Trophoblast cell (in vitro differentiated cells and primary cell): ENCODE data around the gene ATN1.

ENCODE experiments used
- DNase-seq, 2 donors: peaks; one replicate each; pipeline ENCODE4 v3.0.0-alpha.2; 2016
- H2AFZ ChIP-seq: 2 replicates; pipeline ENCODE4 v1.6.1; 2013; ENCODE audit warnings: low read length, moderate library complexity, mild to moderate bottlenecking; ENCODE audit not compliant: insufficient read depth, poor library complexity
- H2AK5ac ChIP-seq: 2 replicates; pipeline ENCODE4 v1.6.1; 2013; ENCODE audit warnings: mild to moderate bottlenecking, low read length
- H2BK120ac ChIP-seq: 2 replicates; pipeline ENCODE4 v1.6.1; 2013; ENCODE audit warnings: low read length, mild to moderate bottlenecking, moderate library complexity; ENCODE audit not compliant: insufficient read depth, poor library complexity
- H2BK12ac ChIP-seq: 2 replicates; pipeline ENCODE4 v1.6.1; 2013; ENCODE audit warnings: mild to moderate bottlenecking, low read length, moderate library complexity
- H2BK5ac ChIP-seq: 2 replicates; pipeline ENCODE4 v1.6.1; 2013; ENCODE audit warnings: low read length, low read depth, moderate library complexity, mild to moderate bottlenecking; ENCODE audit not compliant: poor library complexity
- H3K14ac ChIP-seq: 2 replicates; pipeline ENCODE4 v1.6.1; 2013; ENCODE audit warnings: mild to moderate bottlenecking, low read length
- H3K18ac ChIP-seq: 2 replicates; pipeline ENCODE4 v1.6.1; 2013; ENCODE audit warnings: mild to moderate bottlenecking, low read length
- H3K23ac ChIP-seq: 2 replicates; pipeline ENCODE4 v1.6.1; 2013; ENCODE audit warnings: low read length
- H3K27ac ChIP-seq: 2 replicates; pipeline ENCODE4 v1.5.1; 2013; ENCODE audit warnings: low read depth, mild to moderate bottlenecking, inconsistent platforms, low read length, moderate library complexity
- H3K27me3 ChIP-seq: 2 replicates; pipeline ENCODE4 v1.6.1; 2013; ENCODE audit warnings: inconsistent platforms, mild to moderate bottlenecking, low read length, moderate library complexity; ENCODE audit not compliant: insufficient read depth
- H3K36me3 ChIP-seq, 2 experiments: 1 replicate in 1 of 2; 2 replicates in 1 of 2; pipeline ENCODE4 v1.6.1; 2013; ENCODE audit warnings: low read length in 2 of 2, mild to moderate bottlenecking in 2 of 2, moderate library complexity in 1 of 2; ENCODE audit not compliant: insufficient read depth in 2 of 2, control insufficient read depth in 1 of 2
- H3K4ac ChIP-seq: 2 replicates; pipeline ENCODE4 v1.6.1; 2013; ENCODE audit warnings: low read depth, mild to moderate bottlenecking, low read length, moderate library complexity
- H3K4me1 ChIP-seq, 2 experiments: 1 replicate in 1 of 2; 2 replicates in 1 of 2; pipeline ENCODE4 v1.6.1; 2013; ENCODE audit warnings: low read length in 2 of 2, mild to moderate bottlenecking in 2 of 2, moderate library complexity in 1 of 2; ENCODE audit not compliant: insufficient read depth in 2 of 2, control insufficient read depth in 1 of 2
- H3K4me2 ChIP-seq: 2 replicates; pipeline ENCODE4 v1.6.1; 2013; ENCODE audit warnings: inconsistent platforms, mild to moderate bottlenecking, low read length, moderate library complexity
- H3K4me3 ChIP-seq: 2 replicates; pipeline ENCODE4 v1.5.1; 2013; ENCODE audit warnings: mild to moderate bottlenecking, low read depth, low read length, inconsistent platforms
- H3K79me1 ChIP-seq: one replicate; pipeline ENCODE4 v1.6.1; 2013; ENCODE audit warnings: low read length
- H3K79me2 ChIP-seq: 2 replicates; pipeline ENCODE4 v1.6.1; 2013; ENCODE audit warnings: low read length, mild to moderate bottlenecking; ENCODE audit not compliant: control insufficient read depth, insufficient read depth, poor library complexity
- H3K9ac ChIP-seq: 2 replicates; pipeline ENCODE4 v1.6.1; 2013; ENCODE audit warnings: mild to moderate bottlenecking, low read length
- H3K9me3 ChIP-seq: 2 replicates; pipeline ENCODE4 v1.6.1; 2013; ENCODE audit warnings: low read depth, mild to moderate bottlenecking, control low read depth, inconsistent platforms, low read length; ENCODE audit not compliant: insufficient read depth
- H4K12ac ChIP-seq: 2 replicates; pipeline ENCODE4 v1.6.1; 2013; ENCODE audit warnings: low read depth, mild to moderate bottlenecking, low read length, moderate library complexity
- H4K8ac ChIP-seq: 2 replicates; pipeline ENCODE4 v1.6.1; 2013; ENCODE audit warnings: low read depth, mild to moderate bottlenecking, low read length, moderate library complexity
- H4K91ac ChIP-seq: one replicate; pipeline ENCODE4 v1.6.1; 2013; ENCODE audit warnings: low read depth, mild to moderate bottlenecking, low read length, moderate library complexity
- WGBS: extraction: QIAGEN DNeasy Blood & Tissue Kit; methylation state at CpG from one replicate; pipeline ENCODE4 v1.1.7; 2013; ENCODE audit warnings: missing lambda C conversion rate; ENCODE audit not compliant: insufficient read length, insufficient coverage; ENCODE audit errors: extremely low coverage; 5-methylcytosine and 5-hydroxymethylcytosine counted together

Gene ATN1

GRCh38 chr12:6928022-6928702 is 403 bp downstream of the ATN1 start:
- Histone ChIP-seq H3K27me3 (no peaks in the 10 kb centered on the region), H2BK5ac (peak overlapping the region; percentile 74), H3K4me2 (peak overlapping the region; percentile 95), H2BK120ac (peak overlapping the region; percentile 68), H3K4ac (peak overlapping the region; percentile 92), H3K27ac (peak overlapping the region; percentile 90), H3K9ac (peak overlapping the region; percentile 86), H3K4me3 (peak overlapping the region; percentile 76), H3K18ac (peak overlapping the region; percentile 65), H2AFZ (no peak overlapping the region), H4K91ac (peak overlapping the region; percentile 99), H3K23ac (no peak overlapping the region), H2BK12ac (no peak overlapping the region), H3K9me3 (no peaks in the 10 kb centered on the region), H3K4me1 (peaks cover 34 to 39% of the 10 kb centered on the region in 2 experiments), H4K8ac (peak overlapping the region; percentile 51), H3K79me2 (peaks cover 32% of the 10 kb centered on the region), H3K14ac (peak overlapping the region; percentile 56), H3K79me1 (peaks cover 35% of the 10 kb centered on the region), H4K12ac (peak overlapping the region; percentile 56), H3K36me3 (peaks cover under 1% of the 10 kb centered on the region in 2 experiments), H2AK5ac (peak overlapping the region; percentile 60)
- no peak for DNase-seq
- no CpG with 5 or more reads among the region's 79 CpGs for WGBS

GRCh38 chr12:6928703-6929407 is 1.1 kb downstream of the ATN1 start:
- H4K12ac ChIP-seq = peak overlapping the region; percentile 56
- no peak overlapping the region for H3K23ac ChIP-seq
- peak overlapping the region; percentile 76 for H3K4me3 ChIP-seq
- peaks cover 35% of the 10 kb centered on the region for H3K79me1 ChIP-seq
- H2BK120ac ChIP-seq = peak overlapping the region; percentile 68
- peak overlapping the region; percentile 65 for H3K18ac ChIP-seq
- H3K4me1 ChIP-seq = peaks cover 34 to 39% of the 10 kb centered on the region in 2 experiments
- H3K14ac ChIP-seq = peak overlapping the region; percentile 56
- DNase-seq = no peak
- peak overlapping the region; percentile 52 for H4K91ac ChIP-seq
- no peak overlapping the region for H2BK12ac ChIP-seq
- H2AFZ ChIP-seq = peak overlapping the region; percentile 64
- no CpG with 5 or more reads among the region's 19 CpGs for WGBS
- H3K36me3 ChIP-seq = peaks cover 5 to 7% of the 10 kb centered on the region in 2 experiments
- peak overlapping the region; percentile 60 for H2AK5ac ChIP-seq
- peak overlapping the region; percentile 51 for H4K8ac ChIP-seq
- no peaks in the 10 kb centered on the region for H3K27me3 ChIP-seq
- peak overlapping the region; percentile 95 for H3K4me2 ChIP-seq
- H2BK5ac ChIP-seq = peak overlapping the region; percentile 71
- peak overlapping the region; percentile 81 for H3K9ac ChIP-seq
- peak overlapping the region; percentile 82 for H3K4ac ChIP-seq
- H3K79me2 ChIP-seq = peaks cover 32% of the 10 kb centered on the region
- peak overlapping the region; percentile 90 for H3K27ac ChIP-seq
- no peaks in the 10 kb centered on the region for H3K9me3 ChIP-seq

DNA sequence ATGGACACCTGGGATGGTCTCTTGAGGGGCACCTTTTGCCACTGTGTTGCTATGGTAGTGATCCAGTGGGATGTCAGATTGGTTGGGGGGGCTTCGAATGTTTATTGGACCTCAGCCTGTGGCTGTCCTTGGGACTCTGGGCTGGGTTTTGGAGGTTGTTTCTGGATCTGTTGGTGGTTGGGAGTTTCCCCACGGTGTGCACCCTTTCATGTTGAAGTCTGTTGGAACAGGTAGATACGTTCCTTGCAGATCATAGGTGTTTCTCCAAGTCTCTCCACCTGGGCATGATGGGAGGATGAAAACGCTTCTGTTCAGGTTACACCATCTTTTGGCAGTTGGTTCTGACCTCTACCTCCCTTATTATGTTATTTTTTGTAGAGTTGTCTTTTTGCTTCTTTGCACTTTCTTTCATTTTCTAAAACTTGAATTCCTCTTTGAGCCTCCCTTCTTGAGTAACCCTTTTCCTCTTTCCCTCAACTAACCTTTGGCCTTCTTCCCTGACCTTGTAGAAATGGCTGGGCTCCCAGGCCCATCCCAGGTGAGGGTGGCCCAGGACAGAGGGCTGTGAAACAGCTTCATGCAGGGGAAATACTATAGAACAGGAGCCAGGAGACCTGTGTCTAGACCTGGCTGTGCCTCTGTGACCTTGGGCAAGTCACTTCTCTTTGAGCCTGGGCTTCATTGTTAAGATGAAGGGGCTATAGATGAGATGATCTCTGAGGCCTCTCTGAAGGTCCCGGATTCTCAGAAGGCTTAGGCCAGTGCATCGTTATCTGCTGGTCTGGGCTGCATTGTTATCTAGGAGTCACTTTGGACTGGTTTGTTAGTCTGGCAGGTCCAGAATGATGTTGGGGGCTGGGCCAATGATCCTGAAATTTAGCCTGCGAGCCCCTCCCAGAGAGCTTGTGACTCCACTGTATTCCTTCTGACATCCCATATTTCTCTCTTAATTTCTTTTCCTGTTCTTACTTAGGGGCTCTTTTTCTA is 2.0 kb downstream of the ATN1 start:
- Histone ChIP-seq H3K14ac (peak overlapping the region; percentile 56), H2AK5ac (no peak overlapping the region), H4K91ac (peak overlapping the region; percentile 52), H3K27ac (peak overlapping the region; percentile 90), H4K12ac (no peak overlapping the region), H3K4ac (peak overlapping the region; percentile 82), H3K4me3 (peak overlapping the region; percentile 76), H3K4me2 (peak overlapping the region; percentile 95), H3K23ac (no peak overlapping the region), H4K8ac (peak overlapping the region; percentile 51), H3K9me3 (no peaks in the 10 kb centered on the region), H3K9ac (peak overlapping the region; percentile 81), H3K36me3 (peaks cover 11 to 16% of the 10 kb centered on the region in 2 experiments), H2BK120ac (no peak overlapping the region), H3K4me1 (peaks cover 31 to 35% of the 10 kb centered on the region in 2 experiments), H2BK5ac (no peak overlapping the region), H3K18ac (peak overlapping the region; percentile 35), H3K27me3 (no peaks in the 10 kb centered on the region), H3K79me2 (peaks cover 32% of the 10 kb centered on the region), H2BK12ac (no peak overlapping the region), H3K79me1 (peaks cover 35% of the 10 kb centered on the region), H2AFZ (no peak overlapping the region)
- WGBS = no CpG with 5 or more reads among the region's 7 CpGs
- no peak for DNase-seq

GRCh38 chr12:6932766-6933165 is 5.0 kb downstream of the ATN1 start:
- peaks cover 36 to 40% of the 10 kb centered on the region in 2 experiments for H3K36me3 ChIP-seq
- H3K14ac ChIP-seq = no peak overlapping the region

More at GRCh38 chr12:6932766-6933165, 5.0 kb downstream of the ATN1 start:
- H4K8ac ChIP-seq = no peak overlapping the region
- no peak overlapping the region for H3K4me2 ChIP-seq
- H3K9me3 ChIP-seq = no peaks in the 10 kb centered on the region
- no peak overlapping the region for H3K9ac ChIP-seq
- H3K4me1 ChIP-seq = peaks cover 10 to 15% of the 10 kb centered on the region in 2 experiments
- no peak overlapping the region for H3K27ac ChIP-seq
- peak in 1 of 2 donors; percentile 60 for DNase-seq
- no peak overlapping the region for H3K4ac ChIP-seq
- no peak overlapping the region for H3K23ac ChIP-seq
- no peak overlapping the region for H3K18ac ChIP-seq
- no peak overlapping the region for H3K4me3 ChIP-seq
- no peak overlapping the region for H2AFZ ChIP-seq
- H2BK12ac ChIP-seq = no peak overlapping the region
- no peak overlapping the region for H2BK120ac ChIP-seq
- H4K91ac ChIP-seq = no peak overlapping the region
- H3K79me1 ChIP-seq = peaks cover 16% of the 10 kb centered on the region
- H3K27me3 ChIP-seq = no peaks in the 10 kb centered on the region
- H2AK5ac ChIP-seq = no peak overlapping the region
- H3K79me2 ChIP-seq = peaks cover 24% of the 10 kb centered on the region
- no peak overlapping the region for H4K12ac ChIP-seq
- no peak overlapping the region for H2BK5ac ChIP-seq
- WGBS = no CpG with 5 or more reads among the region's 1 CpG
